GM12878 (cell line): Measurements from ENCODE around the gene TIMP4. TPM values are rescaled to one million over a fixed set of nuclear protein-coding genes. Genes with fewer than 3 reads are reported as not detected.

Experiments
- CHD1 ChIP-seq: IDR thresholded peaks from 2 replicates; pipeline ENCODE4 v1.6.1; 2012; ENCODE audit warnings: low read depth, low read length, improper control_type of control experiment
- MYC ChIP-seq: IDR thresholded peaks from 2 replicates; pipeline ENCODE4 v1.6.1; 2011; ENCODE audit warnings: mild to moderate bottlenecking, low read length, moderate library complexity, inconsistent platforms; ENCODE audit not compliant: insufficient read depth, insufficient replicate concordance, insufficient read length, severe bottlenecking
- polyA plus RNA-seq, 11 experiments: library from polyadenylated mRNA; depleted of rRNA in 4 of 11; unstranded in 6 of 11; stranded (reverse) in 5 of 11; fragments of >200 nt; fragmentation: Nextera tagmentation in 4 of 11; fragmentation: Illumina TruSeq in 1 of 11; extraction: Ambion mirVana in 4 of 11; extraction: Trizol in 1 of 11; gene quantifications; 1 replicate in 1 of 11; 2 replicates in 10 of 11; pipeline versions ENCODE4 v1.2.1 to v1.2.3, GENCODE V29; 2011 to 2016; ENCODE audit warnings: inconsistent platforms in 2 of 11, missing spikeins in 2 of 11, low read depth in 1 of 11
- total RNA-seq, 4 experiments: library from RNA; depleted of rRNA in 3 of 4; stranded (reverse); fragments of >200 nt in 3 of 4; fragmentation: Illumina TruSeq in 1 of 4; extraction: Trizol in 1 of 4; gene quantifications; 2 replicates each; pipeline versions ENCODE4 v1.2.1 to v1.2.3, GENCODE V29; 2013 to 2021
- TF ChIP-seq, protein P1 (sequence below): IDR thresholded peaks from 2 replicates; pipeline ENCODE4 v1.6.1; 2012; ENCODE audit warnings: mild to moderate bottlenecking, low read depth, low read length
- TF ChIP-seq, protein P2 (sequence below): fragments of 450-650 bp; conservative IDR thresholded peaks from 2 replicates; pipeline ENCODE4 v1.6.1; 2017; ENCODE audit warnings: mild to moderate bottlenecking, moderate library complexity

TIMP4 gene
- total and polyA plus RNA-seq, 10 of the 15 experiments (the other 5 are each of a cell fraction or from before 2014, with no cell fraction given), result 0.07 TPM; not detected in 9

DNA sequence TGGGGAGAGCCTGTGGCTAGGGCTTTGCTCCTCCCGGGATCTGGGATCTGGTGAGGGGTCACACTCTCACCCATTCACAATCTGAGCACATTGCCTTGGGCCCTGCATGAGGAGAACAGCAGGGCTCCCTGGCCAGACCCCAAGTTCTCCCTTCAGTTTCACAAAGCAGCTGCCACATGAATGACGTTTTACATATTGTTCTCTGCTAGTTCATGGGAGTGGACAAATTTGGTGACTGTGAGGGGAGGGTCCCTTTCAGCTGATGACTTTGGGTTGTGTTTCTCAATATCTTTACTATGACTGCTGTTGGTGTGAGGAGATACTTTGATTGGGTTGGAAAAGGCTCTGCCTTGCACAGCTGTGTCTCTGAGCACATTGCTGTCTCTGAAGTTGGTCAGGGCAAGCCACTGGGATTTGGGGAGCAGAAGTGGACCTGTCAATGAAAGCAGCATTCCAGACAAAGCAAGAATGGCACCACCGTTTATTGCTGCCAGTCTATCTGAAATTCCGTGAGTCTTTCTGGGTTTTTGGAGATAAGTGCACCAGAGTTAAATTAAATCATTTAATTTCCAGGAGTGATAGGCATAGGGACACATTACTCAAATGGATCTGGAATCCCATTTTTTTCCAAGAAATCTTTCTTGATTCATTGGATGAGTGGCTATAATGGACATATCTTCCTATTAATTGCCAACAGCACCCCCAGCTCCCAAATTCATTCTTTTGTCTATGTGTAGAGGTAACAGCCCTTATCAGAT lies 10.3 kb downstream of the TIMP4 start (continued):
- TF ChIP-seq, protein P1, sequence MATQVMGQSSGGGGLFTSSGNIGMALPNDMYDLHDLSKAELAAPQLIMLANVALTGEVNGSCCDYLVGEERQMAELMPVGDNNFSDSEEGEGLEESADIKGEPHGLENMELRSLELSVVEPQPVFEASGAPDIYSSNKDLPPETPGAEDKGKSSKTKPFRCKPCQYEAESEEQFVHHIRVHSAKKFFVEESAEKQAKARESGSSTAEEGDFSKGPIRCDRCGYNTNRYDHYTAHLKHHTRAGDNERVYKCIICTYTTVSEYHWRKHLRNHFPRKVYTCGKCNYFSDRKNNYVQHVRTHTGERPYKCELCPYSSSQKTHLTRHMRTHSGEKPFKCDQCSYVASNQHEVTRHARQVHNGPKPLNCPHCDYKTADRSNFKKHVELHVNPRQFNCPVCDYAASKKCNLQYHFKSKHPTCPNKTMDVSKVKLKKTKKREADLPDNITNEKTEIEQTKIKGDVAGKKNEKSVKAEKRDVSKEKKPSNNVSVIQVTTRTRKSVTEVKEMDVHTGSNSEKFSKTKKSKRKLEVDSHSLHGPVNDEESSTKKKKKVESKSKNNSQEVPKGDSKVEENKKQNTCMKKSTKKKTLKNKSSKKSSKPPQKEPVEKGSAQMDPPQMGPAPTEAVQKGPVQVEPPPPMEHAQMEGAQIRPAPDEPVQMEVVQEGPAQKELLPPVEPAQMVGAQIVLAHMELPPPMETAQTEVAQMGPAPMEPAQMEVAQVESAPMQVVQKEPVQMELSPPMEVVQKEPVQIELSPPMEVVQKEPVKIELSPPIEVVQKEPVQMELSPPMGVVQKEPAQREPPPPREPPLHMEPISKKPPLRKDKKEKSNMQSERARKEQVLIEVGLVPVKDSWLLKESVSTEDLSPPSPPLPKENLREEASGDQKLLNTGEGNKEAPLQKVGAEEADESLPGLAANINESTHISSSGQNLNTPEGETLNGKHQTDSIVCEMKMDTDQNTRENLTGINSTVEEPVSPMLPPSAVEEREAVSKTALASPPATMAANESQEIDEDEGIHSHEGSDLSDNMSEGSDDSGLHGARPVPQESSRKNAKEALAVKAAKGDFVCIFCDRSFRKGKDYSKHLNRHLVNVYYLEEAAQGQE, result no peak
- TF ChIP-seq MYC (no peak), CHD1 (no peak)
- TF ChIP-seq, protein P2, sequence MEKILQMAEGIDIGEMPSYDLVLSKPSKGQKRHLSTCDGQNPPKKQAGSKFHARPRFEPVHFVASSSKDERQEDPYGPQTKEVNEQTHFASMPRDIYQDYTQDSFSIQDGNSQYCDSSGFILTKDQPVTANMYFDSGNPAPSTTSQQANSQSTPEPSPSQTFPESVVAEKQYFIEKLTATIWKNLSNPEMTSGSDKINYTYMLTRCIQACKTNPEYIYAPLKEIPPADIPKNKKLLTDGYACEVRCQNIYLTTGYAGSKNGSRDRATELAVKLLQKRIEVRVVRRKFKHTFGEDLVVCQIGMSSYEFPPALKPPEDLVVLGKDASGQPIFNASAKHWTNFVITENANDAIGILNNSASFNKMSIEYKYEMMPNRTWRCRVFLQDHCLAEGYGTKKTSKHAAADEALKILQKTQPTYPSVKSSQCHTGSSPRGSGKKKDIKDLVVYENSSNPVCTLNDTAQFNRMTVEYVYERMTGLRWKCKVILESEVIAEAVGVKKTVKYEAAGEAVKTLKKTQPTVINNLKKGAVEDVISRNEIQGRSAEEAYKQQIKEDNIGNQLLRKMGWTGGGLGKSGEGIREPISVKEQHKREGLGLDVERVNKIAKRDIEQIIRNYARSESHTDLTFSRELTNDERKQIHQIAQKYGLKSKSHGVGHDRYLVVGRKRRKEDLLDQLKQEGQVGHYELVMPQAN, result no peak
